CD14-positive monocyte (primary cell): ENCODE data around the gene TTF2. TPM values are rescaled to one million over a fixed set of nuclear protein-coding genes. Genes with fewer than 3 reads are reported as not detected.

Experiments used
- DNase-seq, 3 donors: peaks; one replicate each; pipeline ENCODE4 v3.0.0-alpha.2; 2011 to 2022
- H2AFZ ChIP-seq: 2 replicates; pipeline ENCODE4 v1.6.0; 2012; ENCODE audit warnings: mild to moderate bottlenecking, low read depth, low read length, inconsistent platforms; ENCODE audit not compliant: insufficient read depth, poor library complexity, severe bottlenecking
- H3K27ac ChIP-seq, 2 donors: 1 replicate in 1 of 2; 2 replicates in 1 of 2; pipeline ENCODE4 v1.5.1; 2012 to 2013; ENCODE audit warnings: low read length in 2 of 2, control low read depth in 1 of 2, inconsistent platforms in 1 of 2, low read depth in 1 of 2, mild to moderate bottlenecking in 1 of 2
- H3K27me3 ChIP-seq, 2 donors: one replicate each; pipeline versions ENCODE4 v1.6.0 to v1.6.1; 2011 to 2013; ENCODE audit warnings: low read length in 2 of 2; ENCODE audit not compliant: control insufficient read depth in 2 of 2, insufficient read depth in 2 of 2
- H3K36me3 ChIP-seq, 2 donors: replicated peaks in 1 of 2; 1 replicate in 1 of 2; 2 replicates in 1 of 2; pipeline versions ENCODE4 v1.5.1 to v1.6.1; 2012 to 2013; ENCODE audit warnings: low read length in 2 of 2, control low read depth in 1 of 2, inconsistent platforms in 1 of 2, mild to moderate bottlenecking in 1 of 2; ENCODE audit not compliant: insufficient read depth in 2 of 2, control insufficient read depth in 1 of 2
- H3K4me1 ChIP-seq, 2 donors: 1 replicate in 1 of 2; 2 replicates in 1 of 2; pipeline versions ENCODE4 v1.5.1 to v1.6.1; 2012 to 2013; ENCODE audit warnings: low read length in 2 of 2, control low read depth in 1 of 2, inconsistent platforms in 1 of 2, mild to moderate bottlenecking in 1 of 2, moderate library complexity in 1 of 2; ENCODE audit not compliant: insufficient read depth in 2 of 2, control insufficient read depth in 1 of 2
- H3K4me2 ChIP-seq: replicated peaks from 2 replicates; pipeline ENCODE3; 2012; ENCODE audit warnings: low read length, moderate library complexity, mild to moderate bottlenecking; ENCODE audit not compliant: poor library complexity, severe bottlenecking; ENCODE audit errors: extremely low read depth
- H3K4me3 ChIP-seq, 3 experiments: fragments of 200-600 bp in 1 of 3; sonication (generic) in 1 of 3; replicated peaks in 1 of 3; 1 replicate in 2 of 3; 2 replicates in 1 of 3; pipeline ENCODE4 v1.5.1; 2011 to 2013; ENCODE audit warnings: low read length in 3 of 3, mild to moderate bottlenecking in 3 of 3, control low read depth in 2 of 3, low read depth in 2 of 3, inconsistent platforms in 1 of 3, moderate library complexity in 1 of 3
- H3K79me2 ChIP-seq: 2 replicates; pipeline ENCODE4 v1.6.0; 2012; ENCODE audit warnings: mild to moderate bottlenecking, control low read depth, inconsistent platforms, low read length, moderate library complexity; ENCODE audit not compliant: insufficient read depth
- H3K9ac ChIP-seq: 2 replicates; pipeline ENCODE4 v1.6.0; 2017; ENCODE audit warnings: low read length, mild to moderate bottlenecking; ENCODE audit not compliant: insufficient read depth, poor library complexity, severe bottlenecking
- H3K9me3 ChIP-seq, 2 donors: replicated peaks in 1 of 2; 1 replicate in 1 of 2; 2 replicates in 1 of 2; pipeline versions ENCODE4 v1.5.1 to v1.6.1; 2012 to 2013; ENCODE audit warnings: low read length in 2 of 2, control low read depth in 1 of 2; ENCODE audit not compliant: control insufficient read depth in 1 of 2, insufficient read depth in 1 of 2
- H4K20me1 ChIP-seq: 2 replicates; pipeline ENCODE4 v1.6.0; 2012; ENCODE audit warnings: mild to moderate bottlenecking, low read length, control low read depth, moderate library complexity; ENCODE audit not compliant: insufficient read depth
- H3K27ac Mint-ChIP-seq, 7 donors: one replicate each; pipeline ENCODE4 v1.8.0; 2020; ENCODE audit warnings: mild to moderate bottlenecking in 7 of 7, mixed read lengths in 7 of 7, moderate library complexity in 6 of 7, inconsistent platforms in 2 of 7
- H3K27me3 Mint-ChIP-seq, 3 donors: one replicate each; pipeline ENCODE4 v1.8.0; 2021 to 2022; ENCODE audit warnings: low read depth in 3 of 3, mild to moderate bottlenecking in 3 of 3, mixed read lengths in 3 of 3, moderate library complexity in 3 of 3, inconsistent platforms in 1 of 3
- H3K36me3 Mint-ChIP-seq, 2 donors: one replicate each; pipeline ENCODE4 v1.8.0; 2020; ENCODE audit warnings: mixed read lengths in 2 of 2, inconsistent platforms in 1 of 2, mild to moderate bottlenecking in 1 of 2
- H3K4me1 Mint-ChIP-seq: one replicate; pipeline ENCODE4 v1.8.0; 2020; ENCODE audit warnings: mild to moderate bottlenecking, mixed read lengths
- H3K4me3 Mint-ChIP-seq, 2 donors: one replicate each; pipeline ENCODE4 v1.8.0; 2020; ENCODE audit warnings: mild to moderate bottlenecking in 2 of 2, mixed read lengths in 2 of 2, moderate library complexity in 1 of 2
- H3K9me3 Mint-ChIP-seq, 7 donors: one replicate each; pipeline ENCODE4 v1.8.0; 2020 to 2022; ENCODE audit warnings: mixed read lengths in 7 of 7, mild to moderate bottlenecking in 6 of 7, moderate library complexity in 6 of 7, inconsistent platforms in 2 of 7
- CTCF ChIP-seq: fragments of 200-600 bp; IDR thresholded peaks from one replicate; pipeline ENCODE4 v1.8.0; 2022; ENCODE audit warnings: antibody characterized with exemption, mild to moderate bottlenecking
- WGBS: methylation state at CpG from one replicate; pipeline ENCODE4 v1.1.5; 2013; ENCODE audit warnings: missing lambda C conversion rate; ENCODE audit not compliant: insufficient coverage; 5-methylcytosine and 5-hydroxymethylcytosine counted together
- intact Hi-C, 2 donors: fragments of 100-400 bp; cut with micrococcal nuclease; formaldehyde crosslinking; loops; one replicate each; pipeline versions ENCODE4 v1.15.0 to v1.15.1; 2023
- polyA plus RNA-seq, 3 donors: library from polyadenylated mRNA; depleted of rRNA in 1 of 3; unstranded in 2 of 3; stranded (reverse) in 1 of 3; fragments of 300-500 nt in 2 of 3; fragments of >200 nt in 1 of 3; fragmentation: Illumina TruSeq in 2 of 3; gene quantifications; 1 replicate in 2 of 3; 2 replicates in 1 of 3; pipeline ENCODE4 v1.2.3, GENCODE V29; 2012 to 2021

The TTF2 gene
- polyA plus RNA-seq, 3 donors: 5.6 to 12.9 (median 8.0) TPM

DNA sequence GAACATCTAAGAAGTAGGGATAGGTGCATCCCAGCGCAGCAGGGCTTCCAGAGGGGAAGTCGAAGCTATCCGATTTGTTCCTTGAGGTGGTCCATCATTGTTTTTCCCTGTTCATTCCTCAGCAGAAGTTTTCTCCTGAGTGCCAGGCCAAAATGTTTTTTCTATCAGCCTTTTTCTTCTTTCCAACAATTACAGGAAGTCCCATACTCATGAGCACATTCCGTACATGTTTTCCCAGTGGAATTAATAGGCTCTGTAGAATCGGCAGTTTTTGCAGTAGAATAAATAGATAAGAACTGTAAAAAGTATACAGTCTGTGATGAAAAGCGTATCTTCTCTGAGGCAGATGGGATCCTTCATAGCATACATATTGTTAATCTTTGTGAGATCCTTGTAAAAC lies 33.8 kb upstream of the TTF2 start:
- Histone ChIP-seq H4K20me1 (no peaks in the 10 kb centered on the region), H3K9ac (no peak overlapping the region), H3K9me3 (no peaks in the 10 kb centered on the region), H3K4me2 (no peak overlapping the region), H2AFZ (no peak overlapping the region), H3K36me3 (peaks cover 6 to 60% of the 10 kb centered on the region in 2 donors), H3K27ac (no peak overlapping the region), H3K27me3 (no peaks in the 10 kb centered on the region), H3K4me1 (no peaks in the 10 kb centered on the region), H3K4me3 (no peak overlapping the region), H3K79me2 (no peaks in the 10 kb centered on the region)
- WGBS: 86% methylated on average over 3 of the region's 6 CpGs
- H3K4me3 Mint-ChIP-seq: no peak overlapping the region
- H3K4me1 Mint-ChIP-seq: no peaks in the 10 kb centered on the region
- peaks cover 0 to 2% (median 0%) of the 10 kb centered on the region in 7 donors for H3K9me3 Mint-ChIP-seq
- no peak overlapping the region for H3K27ac Mint-ChIP-seq
- intact Hi-C loops: no loop called here
- TF ChIP-seq CTCF: no peak
- H3K36me3 Mint-ChIP-seq: peaks cover 54 to 57% of the 10 kb centered on the region in 2 donors
- no peak for DNase-seq
- no peaks in the 10 kb centered on the region for H3K27me3 Mint-ChIP-seq

DNA sequence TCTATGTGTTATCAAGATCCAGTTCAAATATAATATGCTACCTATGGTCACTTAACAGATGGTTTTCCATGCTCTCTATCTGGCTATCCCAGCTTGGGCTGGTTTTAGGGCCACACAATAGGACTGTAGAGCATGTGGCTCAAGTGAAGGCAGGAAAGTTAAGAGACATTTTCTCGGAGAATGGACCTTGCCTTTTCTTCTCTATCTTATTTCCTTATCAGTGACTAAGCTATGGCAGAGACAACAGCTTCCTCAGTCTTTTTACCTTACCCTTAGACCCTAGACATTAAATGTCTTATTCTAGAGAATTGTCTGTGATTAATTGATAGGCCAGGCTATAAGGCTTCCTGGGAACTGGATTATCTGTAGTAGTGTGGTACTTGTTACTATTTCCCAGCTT lies 30.4 kb upstream of the TTF2 start:
- Mint-ChIP-seq H3K27ac (no peak overlapping the region), H3K27me3 (no peaks in the 10 kb centered on the region)
- WGBS: no CpG with 5 or more reads among the region's 1 CpG

More for the DNA sequence above, 30.4 kb upstream of the TTF2 start:
- Histone ChIP-seq H2AFZ (no peak overlapping the region), H3K27ac (no peak overlapping the region), H3K27me3 (no peaks in the 10 kb centered on the region), H3K36me3 (peaks cover 13 to 67% of the 10 kb centered on the region in 2 donors), H3K9ac (no peak overlapping the region), H3K4me2 (no peak overlapping the region), H3K4me3 (no peak overlapping the region), H3K9me3 (no peaks in the 10 kb centered on the region), H3K4me1 (no peaks in the 10 kb centered on the region), H3K79me2 (no peaks in the 10 kb centered on the region), H4K20me1 (no peaks in the 10 kb centered on the region)
- DNase-seq: no peak
- H3K4me3 Mint-ChIP-seq: no peak overlapping the region
- intact Hi-C loops: no loop called here
- no peak for TF ChIP-seq CTCF
- H3K4me1 Mint-ChIP-seq: no peaks in the 10 kb centered on the region
- H3K9me3 Mint-ChIP-seq: peaks cover 0 to 2% (median 0%) of the 10 kb centered on the region in 7 donors
- peaks cover 58 to 59% of the 10 kb centered on the region in 2 donors for H3K36me3 Mint-ChIP-seq
